H1 (cell line): Measurements from ENCODE around the gene ZNF407. TPM values are rescaled to one million over a fixed set of nuclear protein-coding genes. Genes with fewer than 3 reads are reported as not detected.

Source experiments
- FOSL1 ChIP-seq: IDR thresholded peaks from 2 replicates; pipeline ENCODE4 v1.6.1; 2011; ENCODE audit warnings: mild to moderate bottlenecking, low read depth, low read length, moderate library complexity; ENCODE audit not compliant: insufficient read depth
- JUN ChIP-seq: IDR thresholded peaks from 2 replicates; pipeline ENCODE4 v1.6.1; 2011; ENCODE audit warnings: low read depth, mild to moderate bottlenecking, improper control_type of control experiment, low read length
- RFX5 ChIP-seq: IDR thresholded peaks from 2 replicates; pipeline ENCODE4 v1.6.1; 2011; ENCODE audit warnings: low read depth, low read length, improper control_type of control experiment, borderline replicate concordance
- SIRT6 ChIP-seq: IDR thresholded peaks from one replicate; pipeline ENCODE4 v1.7.1; 2012; ENCODE audit warnings: low read length, inconsistent platforms
- YY1 ChIP-seq: IDR thresholded peaks from 2 replicates; pipeline ENCODE4 v1.6.1; 2011; ENCODE audit warnings: low read depth, mild to moderate bottlenecking, low read length
- polyA plus RNA-seq, 7 experiments: library from polyadenylated mRNA; depleted of rRNA in 3 of 7; stranded (reverse) in 5 of 7; unstranded in 2 of 7; fragments of >200 nt in 5 of 7; fragments of 200-250 nt in 2 of 7; gene quantifications; 1 replicate in 5 of 7; 2 replicates in 1 of 7; 4 replicates in 1 of 7; pipeline versions ENCODE4 v1.2.1 to v1.2.3, GENCODE V29; 2011 to 2013; ENCODE audit warnings: missing spikeins in 2 of 7, mixed read lengths in 2 of 7
- total RNA-seq: library from RNA; stranded (reverse); fragmentation: NEBNext Ultra II Directional; extraction: Animal tissue kit (Norgen Biotek cat#: 25700); gene quantifications from 2 replicates; pipeline ENCODE4 v1.2.1, GENCODE V29; 2021

The ZNF407 gene
- total and polyA plus RNA-seq, 2 of the 8 experiments (the other 6 are each of a cell fraction or from before 2014, with no cell fraction given): 1.5 to 6.8 TPM

GRCh38 chr18:75066021-75066880 is 468.6 kb downstream of the ZNF407 start (continued):
- TF ChIP-seq RFX5 (no peak), JUN (no peak), FOSL1 (no peak), YY1 (no peak), SIRT6 (no peak)
